HG03280 (cell line): Measurements from ENCODE around the gene ZNF567.

Experiments
- ATAC-seq: cut with Tn5 transposase; IDR thresholded peaks from one replicate; pipeline ENCODE4 v1.9.1; 2021; ENCODE audit warnings: mild to moderate bottlenecking, moderate library complexity; ENCODE audit not compliant: unreplicated experiment

Gene ZNF567

GRCh38 chr19:36750066-36750691, 62.8 kb downstream of the ZNF567 start:
- ATAC-seq: no peak
